Kidney epithelial cell (primary cell): ENCODE measurements around the gene CCDC54. TPM values are rescaled to one million over a fixed set of nuclear protein-coding genes. Genes with fewer than 3 reads are reported as not detected.

Source experiments
- DNase-seq: peaks from one replicate; pipeline ENCODE4 v3.0.0-alpha.2; 2010; ENCODE audit warnings: low read depth
- H3K27me3 ChIP-seq: 2 replicates; pipeline ENCODE4 v1.6.0; 2011; ENCODE audit warnings: low read length; ENCODE audit not compliant: control insufficient read depth, insufficient read depth
- H3K36me3 ChIP-seq: 2 replicates; pipeline ENCODE4 v1.5.1; 2011; ENCODE audit warnings: low read length; ENCODE audit not compliant: control insufficient read depth, insufficient read depth
- H3K4me3 ChIP-seq: 2 replicates; pipeline ENCODE4 v1.5.1; 2011; ENCODE audit warnings: low read depth, mild to moderate bottlenecking, control low read depth, low read length
- total RNA-seq: library from RNA; depleted of rRNA; stranded (reverse); fragments of >200 nt; gene quantifications from 2 replicates; pipeline ENCODE4 v1.2.3, GENCODE V29; 2015
- TF ChIP-seq, protein P1 (sequence below): IDR thresholded peaks from 2 replicates; pipeline ENCODE4 v1.5.1; 2011; ENCODE audit warnings: mild to moderate bottlenecking, moderate library complexity, low read length, control low read depth, inconsistent platforms; ENCODE audit not compliant: insufficient read depth, poor library complexity, severe bottlenecking

The CCDC54 gene
- total RNA-seq, 1 donor from 2014 or later: not detected

DNA sequence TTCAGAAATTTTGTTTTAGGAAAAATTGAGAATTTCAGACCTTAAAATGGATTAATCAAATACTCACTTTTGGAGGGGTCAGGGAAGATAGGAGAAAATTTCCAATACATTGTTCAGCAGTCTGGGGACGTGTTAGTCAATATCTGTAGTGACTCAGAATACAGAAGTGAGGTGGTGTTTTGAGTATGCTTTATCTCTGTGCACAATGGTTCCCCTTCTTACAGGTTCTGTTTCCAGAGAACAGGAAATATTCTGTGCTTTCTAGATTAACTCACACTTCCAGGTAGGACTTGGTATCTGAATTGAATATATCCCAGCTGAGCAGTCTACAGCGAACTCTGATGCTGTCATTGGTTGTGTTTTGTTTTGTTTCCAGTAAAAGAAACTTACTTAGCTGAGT lies 30.7 kb upstream of the CCDC54 start:
- no peak overlapping the region for H3K4me3 ChIP-seq
- TF ChIP-seq, protein P1, sequence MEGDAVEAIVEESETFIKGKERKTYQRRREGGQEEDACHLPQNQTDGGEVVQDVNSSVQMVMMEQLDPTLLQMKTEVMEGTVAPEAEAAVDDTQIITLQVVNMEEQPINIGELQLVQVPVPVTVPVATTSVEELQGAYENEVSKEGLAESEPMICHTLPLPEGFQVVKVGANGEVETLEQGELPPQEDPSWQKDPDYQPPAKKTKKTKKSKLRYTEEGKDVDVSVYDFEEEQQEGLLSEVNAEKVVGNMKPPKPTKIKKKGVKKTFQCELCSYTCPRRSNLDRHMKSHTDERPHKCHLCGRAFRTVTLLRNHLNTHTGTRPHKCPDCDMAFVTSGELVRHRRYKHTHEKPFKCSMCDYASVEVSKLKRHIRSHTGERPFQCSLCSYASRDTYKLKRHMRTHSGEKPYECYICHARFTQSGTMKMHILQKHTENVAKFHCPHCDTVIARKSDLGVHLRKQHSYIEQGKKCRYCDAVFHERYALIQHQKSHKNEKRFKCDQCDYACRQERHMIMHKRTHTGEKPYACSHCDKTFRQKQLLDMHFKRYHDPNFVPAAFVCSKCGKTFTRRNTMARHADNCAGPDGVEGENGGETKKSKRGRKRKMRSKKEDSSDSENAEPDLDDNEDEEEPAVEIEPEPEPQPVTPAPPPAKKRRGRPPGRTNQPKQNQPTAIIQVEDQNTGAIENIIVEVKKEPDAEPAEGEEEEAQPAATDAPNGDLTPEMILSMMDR: no peak
- DNase-seq: no peak

DNA sequence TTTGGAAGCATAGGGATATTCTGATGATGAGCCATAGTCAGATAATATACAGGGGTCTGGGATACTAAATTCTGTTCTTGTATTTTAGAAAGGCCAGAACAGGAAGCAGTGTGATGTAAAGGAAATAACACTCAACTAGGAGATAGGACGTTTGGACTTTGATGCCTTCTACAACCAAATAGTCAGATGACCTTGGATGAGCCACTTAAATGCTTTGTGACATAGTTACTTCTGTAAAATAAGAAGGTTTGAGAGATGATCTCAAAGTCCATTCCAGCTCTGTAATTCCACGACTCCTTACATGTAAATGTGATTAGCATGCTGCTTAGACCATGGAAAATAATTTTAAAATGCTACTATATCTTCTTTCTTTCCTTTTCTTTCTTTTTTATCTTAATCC lies 29.5 kb upstream of the CCDC54 start:
- TF ChIP-seq, protein P1: no peak
- DNase-seq: no peak

More for the DNA sequence above, 30.7 kb upstream of the CCDC54 start:
- no peaks in the 10 kb centered on the region for H3K27me3 ChIP-seq
- no peaks in the 10 kb centered on the region for H3K36me3 ChIP-seq

DNA sequence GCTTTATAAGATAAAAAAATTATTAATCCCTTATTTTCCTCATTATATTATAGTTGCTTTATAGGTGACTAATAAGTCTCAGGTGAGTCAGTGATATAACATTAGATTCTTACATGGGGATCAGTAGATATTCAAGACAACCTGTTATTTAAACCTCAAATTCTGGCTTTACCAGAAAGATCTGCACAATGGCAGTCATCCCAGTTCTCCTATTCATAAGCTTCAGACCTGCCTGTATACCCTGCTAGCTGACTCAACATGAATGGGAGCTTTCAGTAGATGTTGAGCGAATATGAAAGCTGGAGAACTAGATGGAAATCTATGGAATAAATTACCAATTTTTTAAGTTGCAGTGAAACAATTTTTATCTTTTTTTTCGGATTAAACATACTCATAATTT lies 20.5 kb upstream of the CCDC54 start:
- DNase-seq: no peak

More for the DNA sequence above, 29.5 kb upstream of the CCDC54 start:
- Histone ChIP-seq H3K36me3 (no peaks in the 10 kb centered on the region), H3K27me3 (no peaks in the 10 kb centered on the region), H3K4me3 (no peak overlapping the region)

DNA sequence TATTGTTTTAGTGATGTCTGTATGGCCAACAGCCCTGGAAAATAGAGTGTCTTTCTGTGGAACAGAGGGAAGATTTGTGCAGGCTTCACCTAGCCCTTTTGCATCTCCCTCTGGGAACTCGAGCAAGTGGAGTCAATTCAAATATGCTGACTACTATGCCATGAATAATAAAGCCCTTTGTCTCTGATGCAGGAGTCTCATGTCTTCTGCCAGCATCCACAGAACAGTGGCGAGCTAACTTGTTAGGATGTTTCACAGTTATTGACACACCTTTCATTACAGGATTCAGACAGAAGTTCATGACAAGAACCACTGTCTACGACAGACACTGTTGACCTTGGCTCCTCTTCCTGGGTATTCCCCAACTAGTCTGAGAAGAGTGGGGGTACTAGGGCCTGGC lies 15.6 kb upstream of the CCDC54 start:
- Histone ChIP-seq H3K27me3 (no peaks in the 10 kb centered on the region), H3K36me3 (no peaks in the 10 kb centered on the region), H3K4me3 (no peak overlapping the region)
- TF ChIP-seq, protein P1: no peak
- no peak for DNase-seq

More for the DNA sequence above, 20.5 kb upstream of the CCDC54 start:
- Histone ChIP-seq H3K27me3 (no peaks in the 10 kb centered on the region), H3K36me3 (no peaks in the 10 kb centered on the region), H3K4me3 (no peak overlapping the region)
- TF ChIP-seq, protein P1: no peak

DNA sequence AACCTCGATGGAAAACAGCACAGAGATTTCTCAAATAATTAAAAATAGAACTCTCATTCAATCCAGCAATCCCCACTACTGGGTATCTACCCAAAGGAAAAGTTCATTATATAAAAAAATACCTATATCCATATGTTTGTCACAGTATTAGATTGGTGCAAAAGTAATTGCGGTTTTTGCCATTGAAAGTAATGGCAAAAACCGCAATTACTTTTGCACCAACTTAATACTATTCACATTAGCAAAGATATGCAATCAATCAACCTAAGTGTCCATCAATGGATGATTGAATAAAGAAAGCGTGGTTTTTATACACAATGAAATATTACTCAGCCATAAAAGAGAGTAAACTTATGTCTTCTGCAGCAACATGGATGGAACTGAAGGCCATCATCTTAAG lies 12.2 kb upstream of the CCDC54 start:
- TF ChIP-seq, protein P1: no peak
- DNase-seq: no peak
- H3K27me3 ChIP-seq: no peaks in the 10 kb centered on the region
- H3K36me3 ChIP-seq: no peaks in the 10 kb centered on the region
- no peak overlapping the region for H3K4me3 ChIP-seq

DNA sequence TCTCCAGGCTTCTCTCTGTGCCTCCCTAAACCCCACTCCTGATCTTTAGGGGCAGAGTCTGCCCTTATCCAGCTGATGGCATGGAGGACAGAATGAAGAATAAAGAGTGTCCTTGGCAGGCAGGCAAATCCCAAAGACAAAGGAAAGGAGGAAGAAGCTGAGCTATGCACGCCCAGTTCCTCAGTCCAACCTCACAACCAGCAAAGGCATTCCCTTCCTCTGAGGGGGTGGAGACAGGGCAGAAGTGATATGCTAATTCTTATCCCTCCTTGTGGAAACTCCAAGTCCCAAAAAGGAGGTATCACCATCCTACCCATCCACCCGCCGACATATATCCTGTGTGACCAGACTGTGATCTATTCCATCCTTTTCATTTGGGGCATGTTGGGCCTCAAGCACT lies 10.5 kb upstream of the CCDC54 start:
- Histone ChIP-seq H3K4me3 (no peak overlapping the region), H3K27me3 (no peaks in the 10 kb centered on the region), H3K36me3 (no peaks in the 10 kb centered on the region)
- TF ChIP-seq, protein P1: no peak
- no peak for DNase-seq
